ENCODE data around the gene CCDC142.
"Not testable (repeated sequence)": the region's sequence is repeated elsewhere in the genome, so short reads cannot be mapped to it uniquely, and the experiment has no call there.

Gene CCDC142

DNA sequence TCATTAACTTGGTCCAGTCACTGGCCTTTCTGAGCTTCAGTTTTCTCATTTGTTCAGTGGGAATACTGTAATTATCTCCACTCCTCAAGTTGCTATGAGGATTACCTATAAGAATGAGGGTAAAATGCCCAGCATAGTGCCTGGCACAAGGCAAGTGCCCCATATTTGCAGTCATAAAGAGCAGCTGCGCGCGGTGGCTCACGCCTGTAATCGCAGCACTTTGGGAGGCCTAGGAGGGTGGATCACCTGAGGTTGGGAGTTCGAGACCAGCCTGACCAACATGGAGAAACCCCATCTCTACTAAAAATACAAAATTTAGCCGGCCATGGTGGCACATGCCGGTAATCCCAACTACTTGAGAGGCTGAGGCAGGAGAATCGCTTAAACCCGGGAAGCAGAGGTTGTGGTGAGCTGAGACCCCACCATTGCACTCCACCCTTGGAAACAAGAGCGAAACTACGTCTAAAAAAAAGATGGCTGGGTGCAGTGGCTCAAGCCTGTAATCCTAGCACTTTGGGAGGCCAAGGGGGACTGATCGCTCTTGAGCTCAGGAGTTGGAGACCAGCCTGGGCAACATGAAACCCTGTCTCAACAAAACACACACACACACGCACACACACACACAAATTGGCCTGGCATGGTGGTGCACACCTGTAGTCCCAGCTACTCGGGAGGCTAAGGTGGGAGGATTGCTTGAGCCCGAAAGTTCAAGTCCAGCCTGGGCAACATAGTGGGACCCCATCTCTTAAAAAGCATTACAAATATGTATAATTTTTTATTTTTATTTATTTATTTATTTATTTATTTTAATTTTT is 40.1 kb downstream of the CCDC142 start:
- DNase-seq (ENCODE audit: low spot score); FAIRE-seq: not testable (repeated sequence)

DNA sequence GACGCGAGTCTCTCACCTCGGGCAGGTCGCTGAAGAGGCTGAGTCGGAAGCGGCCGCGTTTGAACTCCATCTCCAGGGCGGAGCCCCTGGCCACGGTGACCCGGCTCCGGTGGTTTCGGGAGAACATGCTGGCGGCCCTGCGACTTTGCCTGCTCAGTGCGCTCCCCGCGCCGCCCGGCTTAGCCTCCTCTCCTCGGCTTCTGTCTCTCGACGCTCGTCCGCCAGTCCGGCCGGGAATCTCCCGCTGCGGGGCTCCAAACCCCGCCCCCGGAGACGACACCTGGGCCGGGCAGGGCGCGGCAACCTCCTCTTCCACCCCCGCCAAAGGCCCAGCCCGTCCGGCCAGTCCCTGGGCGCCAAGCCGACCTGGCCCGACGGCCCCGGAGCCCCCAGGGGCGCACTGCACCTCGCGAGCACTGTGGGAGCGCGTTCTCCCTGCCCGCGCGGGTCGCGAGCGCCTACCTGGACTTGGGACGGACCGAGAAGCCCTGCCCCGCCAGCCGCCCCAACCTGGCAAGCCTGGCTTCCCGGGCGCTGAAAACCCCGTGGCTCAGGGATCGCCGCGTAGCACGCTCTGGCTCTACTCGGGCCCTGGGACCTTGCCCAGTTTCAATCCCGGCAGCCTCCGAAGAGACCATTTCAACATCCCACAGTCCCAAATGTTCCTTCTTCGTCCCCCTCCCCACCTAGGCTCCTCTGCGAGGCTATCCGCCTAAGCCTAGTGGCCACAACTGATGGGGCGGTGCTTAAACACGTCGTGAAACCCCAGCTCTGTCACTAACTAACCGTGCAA is 40.9 kb downstream of the CCDC142 start, which contains the start of gene RTKN:
RTKN (minus strand) TSS at position 248 of the 793 bp plus-strand sequence; CDS start at position 127, 121 bp downstream.
- FAIRE-seq = no peak
- no peak for DNase-seq (ENCODE audit: low spot score)

- no peak for FAIRE-seq
- DNase-seq (ENCODE audit: low spot score) = no peak
These were observed 41.6 kb downstream of the CCDC142 start for GRCh38 chr2:74441170-74441689.

GRCh38 chr2:74440378-74441169 is 42.2 kb downstream of the CCDC142 start:
- FAIRE-seq (peak; percentile 74), DNase-seq (ENCODE audit: low spot score) (peak; percentile 100)

GRCh38 chr2:74439803-74440377 is 42.9 kb downstream of the CCDC142 start:
- FAIRE-seq = no peak

DNA sequence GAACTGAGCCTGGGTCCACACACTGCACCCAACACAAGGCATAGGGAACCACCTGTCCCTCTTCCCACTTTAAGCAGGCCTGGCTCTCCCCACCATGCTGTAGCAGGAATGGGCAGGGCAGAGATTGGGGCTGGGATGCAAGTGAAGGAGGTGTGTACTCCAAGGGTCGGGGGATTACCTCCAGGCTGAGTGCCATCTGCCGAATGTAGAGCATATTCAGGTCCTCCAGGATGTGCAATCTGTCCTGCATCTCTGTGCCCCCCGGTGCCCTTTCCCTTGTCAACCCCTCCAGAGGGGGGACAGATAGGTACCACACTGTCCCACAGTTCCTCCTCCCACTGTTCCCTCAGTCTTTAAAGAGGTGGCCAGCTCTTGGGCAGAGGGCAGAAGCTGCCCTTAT is 43.4 kb downstream of the CCDC142 start:
- DNase-seq (ENCODE audit: low spot score) (no peak), FAIRE-seq (no peak)

More at GRCh38 chr2:74439803-74440377, 42.9 kb downstream of the CCDC142 start:
- DNase-seq (ENCODE audit: low spot score) = peak; percentile 67

DNA sequence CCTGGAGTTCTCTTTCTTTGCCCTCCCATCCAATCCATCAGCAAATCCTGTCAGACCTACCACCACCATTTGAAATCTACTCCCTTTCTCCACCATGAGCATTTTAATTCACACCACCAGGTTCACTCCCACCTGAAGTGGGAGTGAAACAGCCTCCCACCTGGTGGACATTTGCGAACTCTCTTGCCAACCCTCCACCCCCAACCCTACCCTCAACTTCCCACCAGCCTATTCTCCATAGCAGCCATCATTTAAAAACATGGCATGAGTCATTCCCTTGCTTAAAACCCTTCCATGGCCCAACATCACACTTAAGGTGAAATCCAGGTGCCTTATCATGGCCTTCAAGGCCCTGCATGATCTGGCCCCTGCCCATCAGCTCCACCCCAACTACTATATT is 44.5 kb downstream of the CCDC142 start:
- no peak for DNase-seq (ENCODE audit: low spot score)
- FAIRE-seq = no peak

DNA sequence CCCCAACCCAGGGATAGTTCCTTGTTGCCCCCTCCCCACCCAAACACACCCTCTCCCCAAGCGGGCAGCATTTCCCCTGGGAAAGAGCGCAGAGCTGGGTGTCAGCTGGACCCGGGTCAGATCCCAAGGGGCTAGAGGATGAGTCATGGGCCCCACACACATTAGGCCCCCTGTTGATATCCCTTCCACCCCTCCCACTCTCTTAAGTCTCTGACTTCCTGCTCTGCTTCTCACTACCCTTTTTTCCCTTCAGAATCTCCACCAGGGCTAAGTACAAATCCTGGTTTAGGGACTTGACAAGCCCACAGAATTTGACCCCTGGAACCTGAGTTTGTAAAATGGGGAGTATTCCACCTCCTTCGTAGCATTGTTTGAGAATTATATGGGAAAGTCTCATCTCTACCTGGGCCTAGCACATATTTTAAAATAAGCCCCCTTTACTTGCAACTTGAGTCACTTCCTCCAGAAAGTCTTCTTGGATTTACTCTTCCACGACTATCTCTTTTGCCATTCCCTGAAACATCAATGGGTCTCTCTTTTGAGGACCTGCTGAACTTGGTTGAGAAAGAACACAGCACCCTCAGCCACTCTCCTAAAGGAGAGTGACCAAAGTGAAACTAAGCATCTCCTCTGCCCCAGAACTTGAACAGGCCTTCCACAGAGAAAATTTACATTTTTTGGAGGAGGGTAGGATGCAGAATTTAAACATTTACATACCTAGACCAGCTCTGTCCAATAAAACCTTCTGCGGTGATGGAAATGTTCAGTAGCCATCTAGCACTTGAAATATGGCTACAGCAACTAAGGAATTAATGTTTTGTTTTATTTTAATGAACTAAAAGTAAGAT is 45.7 kb downstream of the CCDC142 start:
- FAIRE-seq = no peak
- DNase-seq (ENCODE audit: low spot score) = no peak

DNA sequence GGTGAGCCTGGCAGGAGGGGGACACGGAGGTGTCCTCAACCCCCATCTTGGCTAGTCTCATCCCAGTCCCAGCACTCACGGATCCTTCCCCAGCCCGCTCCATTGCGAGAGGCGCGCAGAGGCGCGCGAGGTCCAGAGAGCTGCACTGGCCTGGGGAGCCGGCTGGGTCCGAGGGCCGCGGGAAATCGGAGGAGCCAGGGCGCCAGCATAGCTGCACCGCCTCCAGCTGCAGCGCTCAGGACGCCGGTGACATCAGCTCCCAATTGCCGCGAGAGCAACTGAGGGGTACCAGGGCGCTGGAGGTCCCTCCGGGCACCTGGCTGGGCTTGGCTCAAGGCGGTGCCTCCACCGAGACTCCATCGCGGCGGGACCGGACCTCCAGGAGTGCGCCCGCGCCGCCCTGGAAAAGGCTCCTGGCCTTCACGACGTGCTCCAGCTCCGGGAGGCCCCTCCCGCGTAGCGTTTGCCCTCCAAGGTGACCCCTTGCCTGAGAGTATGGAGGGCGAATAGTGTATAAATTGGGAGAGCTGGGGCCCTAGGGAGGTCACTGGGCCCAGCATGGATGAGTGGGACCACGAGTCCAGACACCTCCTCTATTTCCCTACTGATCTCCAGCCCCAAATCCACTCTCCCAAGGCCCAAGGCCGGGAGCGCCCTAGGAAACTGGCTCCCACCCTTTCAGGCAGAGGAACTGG is 46.5 kb downstream of the CCDC142 start:
- FAIRE-seq (no peak), DNase-seq (ENCODE audit: low spot score) (no peak)

GRCh38 chr2:74430502-74430901 is 52.3 kb downstream of the CCDC142 start:
- DNase-seq (ENCODE audit: low spot score) (no peak), FAIRE-seq (no peak)

DNA sequence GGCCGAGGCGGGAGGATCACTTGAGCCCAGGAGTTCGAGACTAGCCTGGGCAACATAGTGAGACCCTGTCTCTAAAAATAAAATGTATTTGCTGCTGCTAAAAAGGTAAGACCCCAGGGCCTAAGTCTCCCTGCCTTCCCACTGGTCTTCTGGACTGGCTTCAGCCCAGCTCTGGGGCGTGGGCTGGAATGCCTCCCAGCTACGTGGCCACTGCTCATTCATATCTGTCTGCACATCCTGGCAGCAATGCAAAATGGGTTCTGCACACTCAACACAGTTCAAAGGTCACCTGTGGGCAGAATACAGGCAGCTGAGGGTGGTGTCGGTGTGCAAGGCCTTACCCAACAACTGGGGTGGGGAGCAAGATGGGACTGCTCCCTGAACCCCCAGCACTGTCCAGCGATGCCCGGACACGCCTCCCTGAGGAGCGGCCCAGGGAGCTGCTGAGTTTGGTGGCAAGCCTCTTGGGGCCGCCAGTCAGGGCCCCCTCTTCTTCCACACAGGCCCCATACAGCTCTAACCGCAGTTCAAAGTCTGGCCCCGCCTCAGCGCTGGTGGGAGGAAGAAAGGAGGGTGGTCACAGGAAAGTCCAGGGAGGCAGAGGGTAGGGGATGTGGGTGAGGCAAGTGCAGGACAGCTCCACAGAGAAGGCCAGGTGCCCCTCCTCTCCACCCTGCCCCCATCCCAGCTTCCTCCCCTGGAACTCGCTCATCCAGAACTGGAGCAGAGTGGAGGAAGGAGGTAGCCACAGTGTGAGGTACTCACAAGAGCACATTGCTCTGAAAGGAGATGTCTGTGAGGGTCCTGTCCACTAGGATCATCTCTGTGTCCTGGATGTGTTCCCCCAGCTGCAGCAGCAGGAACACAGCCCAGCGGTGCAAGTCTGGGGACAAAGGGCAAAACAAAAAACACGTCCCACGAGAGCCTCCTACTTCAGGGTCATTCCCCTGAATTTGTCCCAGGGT is 53.0 kb downstream of the CCDC142 start:
- DNase-seq (ENCODE audit: low spot score) = no peak
- FAIRE-seq = no peak

GRCh38 chr2:74428675-74429074 is 54.1 kb downstream of the CCDC142 start:
- FAIRE-seq = peak; percentile 32
- DNase-seq (ENCODE audit: low spot score) = no peak

GRCh38 chr2:74427551-74427950 is 55.2 kb downstream of the CCDC142 start:
- no peak for FAIRE-seq
- DNase-seq (ENCODE audit: low spot score) = no peak

- DNase-seq (ENCODE audit: low spot score) (no peak), FAIRE-seq (no peak)
These were observed 56.5 kb downstream of the CCDC142 start for GRCh38 chr2:74426181-74426758.

DNA sequence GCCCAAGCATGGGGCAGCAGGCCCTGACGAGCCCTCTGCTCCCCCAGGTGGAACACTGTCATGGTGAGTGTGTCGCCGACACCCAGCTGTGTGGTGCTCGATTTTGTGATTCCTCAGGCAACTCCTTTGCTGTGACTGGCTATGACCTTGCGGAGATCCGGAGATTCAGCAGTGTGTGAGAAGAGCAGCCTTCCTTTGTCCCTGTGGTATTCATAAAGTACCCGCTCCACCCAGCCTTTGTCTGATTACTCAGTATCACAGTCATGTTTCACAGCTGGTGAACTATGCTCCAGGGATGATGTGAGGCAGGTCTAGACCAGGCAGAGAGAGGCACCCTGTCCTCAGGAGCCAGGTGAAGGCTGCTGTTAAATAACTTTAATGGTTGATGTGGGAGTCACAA is 57.3 kb downstream of the CCDC142 start:
- FAIRE-seq (no peak), DNase-seq (ENCODE audit: low spot score) (no peak)

DNA sequence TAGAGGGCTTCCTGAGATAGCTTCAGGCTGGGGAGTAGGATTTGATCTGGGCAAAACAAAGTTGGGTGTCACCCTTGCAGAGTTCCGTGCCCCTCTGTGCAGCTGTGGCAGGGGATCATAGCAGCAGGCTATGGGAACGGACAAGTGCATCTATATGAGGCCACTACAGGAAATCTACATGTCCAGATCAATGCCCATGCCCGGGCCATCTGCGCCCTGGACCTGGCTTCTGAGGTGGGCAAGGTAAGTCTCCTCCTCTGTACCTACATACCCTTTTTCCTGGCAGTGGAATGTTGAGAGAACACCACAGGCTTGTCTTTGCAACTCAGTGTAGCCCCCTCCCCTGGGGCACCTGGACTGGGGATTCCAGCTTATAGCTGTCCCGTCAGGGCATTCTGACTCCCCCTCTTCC is 57.8 kb downstream of the CCDC142 start:
- no peak for FAIRE-seq
- DNase-seq (ENCODE audit: low spot score) = no peak

DNA sequence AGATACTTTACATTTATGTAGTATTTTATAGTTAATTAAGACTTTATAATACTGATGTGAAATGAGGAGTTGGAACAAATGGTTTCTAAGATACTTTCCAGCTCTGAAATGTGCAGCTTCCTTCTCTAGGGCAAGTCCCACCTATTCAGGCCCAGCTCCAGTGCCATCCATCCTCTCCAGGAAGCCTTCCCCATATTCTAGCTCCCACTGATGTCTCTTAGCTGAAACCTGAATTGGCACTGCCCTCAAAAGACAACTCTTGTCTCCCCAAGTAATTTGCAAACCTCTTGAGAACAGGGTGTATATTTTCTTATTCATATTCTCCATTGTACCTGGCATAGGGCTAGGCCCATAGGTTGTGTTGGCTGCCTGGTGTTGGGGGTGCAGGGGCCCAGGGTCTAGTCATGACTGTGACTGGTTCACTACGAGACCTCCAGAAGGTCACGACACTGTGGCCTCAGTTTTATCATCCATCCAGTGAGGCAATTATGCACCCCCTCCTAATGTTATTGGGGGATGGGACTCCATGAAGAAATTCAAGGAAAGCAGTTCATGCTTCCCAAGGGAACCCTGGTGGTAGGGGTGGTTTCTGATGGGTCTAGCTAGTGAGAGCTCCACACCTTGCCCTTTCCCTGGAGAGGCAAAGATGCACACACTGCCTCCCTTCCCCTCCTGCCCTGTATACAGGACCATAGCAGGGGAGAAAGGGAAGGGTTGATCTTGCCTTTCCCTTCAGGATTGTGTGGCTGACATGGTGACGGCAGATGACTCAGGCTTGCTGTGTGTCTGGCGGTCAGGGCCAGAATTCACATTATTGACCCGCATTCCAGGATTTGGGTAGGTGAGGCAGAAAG is 58.4 kb downstream of the CCDC142 start:
- FAIRE-seq (no peak), DNase-seq (ENCODE audit: low spot score) (no peak)

Measured in urothelium cell line (cell line).